GM11168 (cell line): ENCODE results near the gene TMIE.

Experiments used
- in situ Hi-C: fragments of 300-500 bp; cut with MboI; formaldehyde crosslinking; loops from one replicate; pipeline ENCODE4 v1.12.0; 2022; ENCODE audit warnings: low sequenced_read_pairs; ENCODE audit not compliant: unreplicated experiment

TMIE gene

DNA sequence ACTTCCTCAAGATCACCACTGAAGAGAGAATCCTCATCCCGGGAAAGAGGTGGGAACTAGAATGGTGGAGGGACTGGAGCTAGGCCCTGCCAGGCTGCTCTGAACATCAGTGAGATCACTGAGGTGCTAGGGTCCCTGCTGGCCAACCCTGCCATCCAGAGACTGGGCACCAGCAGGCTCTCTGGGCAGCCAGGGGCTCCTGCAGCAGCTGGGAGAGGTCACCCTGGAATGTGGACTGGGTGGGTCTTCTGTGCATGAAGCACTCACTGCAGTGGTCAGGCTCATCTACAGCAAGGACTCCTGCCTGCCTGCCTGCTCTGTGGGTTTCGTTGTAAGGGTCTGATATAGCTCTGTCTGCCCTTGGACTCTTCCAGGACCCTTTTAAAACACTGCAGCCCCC lies 32.6 kb upstream of the TMIE start:
- in situ Hi-C loops = no loop called here

DNA sequence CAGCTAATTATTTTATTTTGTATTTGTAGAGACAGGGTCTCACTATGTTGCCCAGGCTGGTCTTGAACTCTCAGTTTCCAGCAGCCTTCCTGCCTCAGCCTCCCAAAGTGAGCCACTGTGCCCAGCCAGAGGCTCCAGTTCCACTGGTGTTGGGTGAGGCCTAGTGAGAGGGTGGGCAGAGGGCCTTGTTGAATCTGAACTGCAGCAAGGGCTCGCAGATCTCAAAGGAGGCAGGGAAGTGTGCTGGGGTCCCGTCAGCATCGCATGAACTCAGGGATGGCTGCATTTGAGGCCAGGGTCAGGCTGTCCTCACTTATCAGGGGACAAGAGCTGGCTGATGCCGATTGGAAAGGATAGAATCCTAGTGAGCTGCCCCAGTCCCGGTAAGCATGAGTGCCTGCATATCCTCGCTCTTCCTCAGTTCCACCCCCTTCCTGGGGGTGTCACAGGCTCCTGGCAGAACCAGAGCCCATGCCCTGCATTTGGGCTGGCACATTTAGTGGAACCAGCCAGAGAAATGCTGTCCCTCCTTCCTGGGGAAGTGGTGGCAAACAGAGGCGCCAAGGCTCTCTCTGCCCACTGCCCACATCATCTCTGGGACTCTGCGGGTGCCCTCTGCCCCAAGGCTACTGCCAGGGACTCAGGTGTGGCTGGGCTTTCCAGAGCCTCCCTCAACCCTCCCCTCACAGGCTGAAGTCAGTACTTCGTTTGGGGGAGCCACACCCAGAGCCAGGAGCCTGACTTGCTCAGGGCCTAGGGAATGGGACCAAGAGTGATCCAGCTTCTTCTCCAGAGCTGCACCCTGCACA lies 31.8 kb upstream of the TMIE start:
- in situ Hi-C loops = no loop called here

DNA sequence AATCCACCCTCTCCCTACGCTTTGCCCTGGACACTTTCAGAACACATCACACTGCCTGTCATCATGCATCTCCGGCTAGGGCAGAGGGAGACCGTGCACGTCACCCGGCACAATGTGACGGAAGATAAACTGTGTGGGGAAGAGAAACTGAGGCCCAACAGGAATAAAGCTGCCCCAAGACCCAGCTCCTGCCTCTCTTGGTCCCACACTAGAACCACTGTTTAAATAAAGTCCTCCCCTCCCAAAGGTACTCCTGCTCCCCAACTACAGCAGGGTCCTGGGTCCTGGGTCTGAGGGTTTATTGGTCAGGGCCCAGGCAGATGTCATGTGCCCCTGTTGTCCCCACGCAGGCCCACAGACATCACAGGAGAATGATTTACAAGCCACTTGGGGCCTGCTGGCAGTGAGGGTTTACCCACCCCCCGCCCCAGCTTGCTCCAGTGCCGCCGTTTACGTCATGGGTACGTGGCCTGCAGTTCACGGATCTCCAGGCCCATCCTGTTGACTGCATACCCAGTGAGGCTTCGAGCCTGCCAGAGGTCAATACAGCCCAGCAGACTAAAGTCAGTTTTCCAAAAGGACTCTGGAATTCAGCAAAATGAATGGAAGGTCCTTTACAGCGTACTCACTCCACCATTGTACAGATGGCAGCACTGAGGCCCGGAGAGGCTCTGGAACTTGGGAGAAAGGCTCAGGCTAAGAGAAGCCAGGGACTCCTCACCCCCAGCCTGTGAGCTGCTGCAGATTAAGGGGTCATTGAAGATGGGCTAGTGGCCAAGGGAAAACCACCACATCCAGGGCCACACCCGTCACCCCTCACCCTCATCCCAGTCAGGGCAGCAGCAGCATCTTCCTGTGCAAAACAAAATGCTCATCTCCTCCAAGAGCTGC lies 30.9 kb upstream of the TMIE start:
- in situ Hi-C loops = no loop called here

DNA sequence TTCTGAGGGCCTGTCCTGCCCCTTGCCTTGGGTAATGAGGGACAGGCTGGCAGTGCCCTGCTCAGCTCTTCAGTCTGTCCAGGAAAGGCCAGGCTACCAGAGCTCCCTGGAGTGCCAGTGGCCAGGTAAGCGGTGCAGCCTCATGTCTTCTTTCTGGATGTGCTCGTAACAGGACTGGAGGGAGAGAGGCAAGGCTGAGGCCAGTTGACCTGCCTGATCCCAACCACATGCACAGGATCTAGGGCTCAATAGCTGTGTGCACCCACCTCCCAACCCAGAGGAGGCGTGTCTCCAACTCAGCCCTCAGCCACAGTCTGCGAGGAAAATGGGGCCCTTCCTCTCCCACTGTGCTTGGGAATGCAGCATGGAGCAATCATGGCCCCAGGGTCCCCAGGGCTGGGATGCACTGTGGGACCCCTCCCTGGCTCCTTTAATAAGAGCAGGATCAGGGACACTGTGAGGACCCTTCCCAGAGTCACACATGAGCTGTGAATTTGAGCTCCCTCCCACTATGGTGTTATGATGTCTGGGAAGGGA lies 30.2 kb upstream of the TMIE start:
- in situ Hi-C loops = no loop called here

GRCh38 chr3:46671541-46672348 lies 29.4 kb upstream of the TMIE start:
- in situ Hi-C loops = no loop called here

GRCh38 chr3:46672349-46672695 lies 28.9 kb upstream of the TMIE start:
- in situ Hi-C loops = no loop called here

DNA sequence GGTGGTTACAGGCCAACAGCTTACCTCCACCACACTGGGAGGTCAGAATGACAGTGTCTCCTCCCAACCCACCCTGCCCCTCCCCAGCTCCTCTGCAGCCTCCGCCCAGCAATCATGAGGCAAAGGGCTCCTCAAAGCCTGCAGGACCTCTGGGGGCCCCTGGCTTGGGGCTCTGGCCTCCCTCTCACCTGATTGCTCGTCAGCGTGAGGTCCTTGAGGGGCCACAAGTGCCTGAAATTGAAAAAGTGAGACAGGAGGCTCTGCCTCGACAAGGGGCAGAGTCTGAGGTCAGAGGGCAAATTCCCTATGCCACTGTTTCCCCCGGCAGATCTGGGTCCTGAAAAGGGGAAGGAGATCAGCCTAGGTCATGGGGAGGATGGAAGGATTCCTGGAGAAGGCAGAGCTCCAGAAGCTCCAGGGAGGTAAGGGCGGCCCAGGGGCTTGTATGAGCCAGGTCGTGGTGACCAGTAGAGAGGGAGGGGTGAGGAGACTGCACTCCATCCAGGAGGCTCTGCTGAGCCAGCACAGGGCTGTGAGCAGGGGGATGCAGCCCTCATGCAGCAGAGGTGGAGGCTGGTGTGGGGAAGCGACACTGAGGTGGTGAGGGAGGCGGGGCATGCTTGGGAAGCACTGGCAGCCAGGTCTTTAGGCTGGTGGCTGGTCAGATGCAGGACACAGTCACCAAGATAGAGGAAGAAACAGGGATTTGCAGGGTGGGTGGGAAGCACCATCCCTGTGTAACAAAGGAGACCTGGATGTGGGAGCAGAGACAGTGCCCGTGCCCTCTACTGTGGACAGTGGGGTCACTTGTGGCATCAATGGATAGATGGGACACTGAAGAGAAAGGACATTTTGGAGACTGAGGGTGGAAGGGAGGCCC lies 27.8 kb upstream of the TMIE start:
- in situ Hi-C loops = no loop called here

GRCh38 chr3:46674031-46674845 lies 27.0 kb upstream of the TMIE start:
- in situ Hi-C loops = no loop called here

DNA sequence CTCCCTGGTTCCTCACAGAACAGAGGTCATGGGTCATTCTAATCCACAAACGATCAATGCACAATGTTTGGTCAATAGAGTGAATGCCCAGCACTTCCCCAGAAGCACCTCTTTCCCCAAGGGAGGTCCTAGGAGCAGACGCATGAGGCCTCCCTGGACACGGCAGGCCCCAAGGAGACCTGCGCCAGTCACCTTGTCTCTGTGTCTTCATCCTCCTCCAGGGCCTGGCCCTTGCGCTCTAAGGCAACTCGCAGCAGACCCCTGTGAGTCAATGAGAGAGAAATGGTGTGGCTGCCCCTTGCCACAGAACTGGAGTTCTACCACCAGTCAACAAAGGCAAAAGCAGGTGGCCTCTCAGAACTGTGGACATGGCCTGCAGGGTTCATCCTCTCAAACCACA lies 25.8 kb upstream of the TMIE start:
- in situ Hi-C loops = no loop called here

DNA sequence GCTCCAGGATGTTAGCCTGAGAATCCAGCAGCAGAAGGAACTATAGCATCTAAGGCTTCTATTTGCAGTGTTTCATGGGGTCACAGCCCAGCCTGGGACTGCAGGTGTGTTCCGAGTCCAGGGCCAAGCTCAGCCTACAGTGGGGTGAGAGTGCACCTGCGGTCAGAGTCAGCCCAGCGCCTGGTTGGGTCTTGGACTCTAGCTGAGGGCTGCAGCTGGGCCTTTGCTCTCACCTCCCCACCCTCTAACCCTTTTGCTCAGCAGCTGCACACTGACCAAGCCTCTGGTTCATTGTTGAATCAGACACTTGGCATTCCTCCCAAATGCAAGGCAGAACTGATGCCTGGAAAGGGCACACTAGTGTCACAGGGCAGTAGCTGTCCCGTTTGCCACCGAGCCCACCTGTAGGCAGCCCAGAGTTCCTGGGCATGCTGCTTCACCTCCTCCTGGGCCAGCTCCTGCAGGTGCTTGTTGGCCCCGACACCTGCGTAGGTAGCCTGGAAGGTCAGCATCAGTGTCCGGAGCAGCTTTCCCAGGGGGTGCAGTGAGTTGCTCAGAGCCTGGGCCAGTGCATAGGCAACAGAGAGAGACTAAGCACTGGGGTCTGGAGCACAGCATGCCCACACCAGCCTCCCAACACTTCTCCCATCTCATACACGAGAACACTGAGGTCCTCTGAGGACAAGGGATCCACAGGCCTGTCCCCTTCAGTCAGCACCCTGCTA lies 25.2 kb upstream of the TMIE start:
- in situ Hi-C loops = no loop called here

- in situ Hi-C loops = no loop called here
Measured at GRCh38 chr3:46676601-46677410, 24.4 kb upstream of the TMIE start.

GRCh38 chr3:46677411-46677726 lies 23.8 kb upstream of the TMIE start:
- in situ Hi-C loops = no loop called here

- in situ Hi-C loops = no loop called here
Measured at GRCh38 chr3:46678280-46678679, 22.9 kb upstream of the TMIE start.

DNA sequence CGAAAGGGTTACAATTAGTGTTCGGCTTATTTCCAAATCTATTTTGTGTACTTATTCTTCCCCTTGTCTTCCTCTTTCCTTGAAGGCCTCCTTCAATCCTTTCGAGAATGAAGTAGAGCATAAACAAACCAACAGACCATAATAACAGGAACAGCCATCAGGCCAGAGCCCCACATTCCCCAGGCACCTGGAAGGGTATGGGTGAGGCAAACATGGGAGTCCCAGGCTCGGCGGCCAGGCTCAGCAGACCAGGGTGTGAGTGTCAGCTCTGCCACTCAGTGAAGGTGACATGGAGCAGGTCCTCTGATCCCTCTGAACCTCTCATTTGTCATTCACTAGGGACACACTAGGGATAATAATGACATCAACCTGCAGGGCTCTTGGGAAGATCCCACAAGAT lies 21.5 kb upstream of the TMIE start:
- in situ Hi-C loops = no loop called here

DNA sequence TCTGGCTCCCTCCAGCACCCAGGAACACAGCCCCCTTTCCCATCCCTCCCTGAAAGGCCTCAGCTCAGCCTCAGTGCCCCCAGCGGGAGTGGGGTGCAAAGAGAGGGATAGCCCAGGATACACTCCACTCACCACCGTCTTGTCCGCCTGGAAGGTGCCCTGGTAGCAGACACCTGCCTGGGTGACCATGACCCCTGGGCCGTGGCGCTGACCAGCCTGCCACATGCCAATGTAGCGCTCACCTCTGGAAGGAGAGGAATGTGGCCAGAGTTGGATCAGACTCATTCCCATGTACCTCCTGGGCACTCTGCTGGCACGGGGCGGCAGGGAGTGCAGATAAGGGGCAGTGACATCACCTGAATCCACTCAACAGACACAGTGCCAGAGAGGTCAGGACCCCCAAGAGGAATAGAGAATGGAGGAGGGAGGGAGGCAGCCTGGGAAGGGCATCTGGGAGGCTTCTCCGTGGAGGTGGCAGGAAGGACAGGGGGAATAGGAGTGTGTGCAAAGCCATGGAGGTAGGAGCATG lies 20.8 kb upstream of the TMIE start:
- in situ Hi-C loops = no loop called here

DNA sequence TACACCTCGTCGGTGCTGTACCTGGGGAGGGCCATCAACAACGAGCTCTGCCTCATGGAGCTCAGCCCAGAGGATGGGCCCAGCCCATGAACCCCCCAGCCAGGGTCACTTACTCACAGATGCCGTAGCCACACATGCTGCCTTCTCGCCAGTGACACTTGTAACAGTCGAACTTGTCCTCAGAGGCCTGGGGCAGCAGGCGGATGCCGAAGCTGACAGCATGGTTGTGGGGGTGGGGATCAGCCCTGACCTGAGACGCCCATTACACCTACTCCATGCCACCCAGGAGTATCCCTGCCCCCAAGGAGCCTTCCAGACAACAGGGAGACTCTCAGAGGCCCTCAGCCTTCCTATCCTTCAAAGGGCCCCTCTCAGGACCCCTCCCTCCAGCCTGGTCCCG lies 19.8 kb upstream of the TMIE start:
- in situ Hi-C loops = no loop called here

GRCh38 chr3:46681856-46682540 lies 19.2 kb upstream of the TMIE start:
- in situ Hi-C loops = no loop called here
